Endometrial microvascular endothelial cells (primary cell): Measurements from ENCODE around the gene ENAH. TPM values are rescaled to one million over a fixed set of nuclear protein-coding genes. Genes with fewer than 3 reads are reported as not detected.

ENCODE experiments used
- in situ Hi-C: cut with HindIII; loops from 2 replicates; pipeline ENCODE4 v1.10.0; 2017; ENCODE audit warnings: low sequenced_read_pairs, low pct_unique_long_range_greater_than_20kb; ENCODE audit errors: inconsistent ontology term
- total RNA-seq: library from RNA; depleted of rRNA; stranded (reverse); fragments of >200 nt; gene quantifications from one replicate; pipeline ENCODE4 v1.2.3, GENCODE V29; 2015; ENCODE audit errors: inconsistent ontology term

Gene ENAH
- total RNA-seq, 1 donor from 2014 or later: 63.4 TPM

- in situ Hi-C loops: loop anchor here (25.0 kb wide), 1 partner anchor 547 kb away; the partner anchor contains the start of gene SDE2
Measured at GRCh38 chr1:225440380-225441221, 212.3 kb downstream of the ENAH start.

DNA sequence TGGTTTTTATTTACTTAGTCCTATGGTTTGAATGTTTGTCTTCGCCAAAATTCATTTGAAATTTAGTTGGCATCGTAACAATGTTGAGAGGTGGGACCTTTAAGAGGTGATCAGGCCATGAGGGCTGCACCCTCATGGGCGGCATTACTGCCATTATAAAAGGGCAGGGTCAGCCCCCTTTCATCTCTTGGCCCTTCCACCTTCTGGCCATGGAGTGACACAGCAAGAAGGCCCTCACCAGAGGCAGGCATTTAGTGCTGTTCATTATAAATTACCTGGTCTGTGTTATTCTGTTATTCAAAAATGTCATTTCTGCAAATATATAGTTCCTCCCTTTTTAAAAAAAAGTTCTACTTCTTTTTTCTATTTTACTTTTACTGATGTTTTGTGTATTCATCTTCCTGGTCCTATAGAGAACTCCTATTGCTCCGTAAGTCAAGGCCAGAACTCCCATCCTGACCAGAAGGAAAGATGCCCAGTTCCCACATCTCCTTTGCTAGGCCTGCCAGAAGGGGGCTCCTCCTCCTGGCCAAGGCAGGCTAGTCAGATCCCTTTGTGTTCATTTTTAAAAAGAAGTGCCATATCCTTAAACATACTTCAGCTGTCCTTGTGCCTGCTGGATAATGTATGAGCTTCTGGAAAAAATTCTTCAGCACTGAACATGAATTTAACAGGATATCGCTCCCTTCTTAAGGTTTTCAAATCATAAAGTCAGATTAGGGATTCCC, 215.0 kb downstream of the ENAH start:
- in situ Hi-C loops: loop anchor here (25.0 kb wide), 1 partner anchor 549 kb away; the partner anchor contains the start of gene SDE2

Other genes starting within 250 kb of the ENAH start
- gene LBR, start 225.1 kb downstream of the ENAH start, total RNA-seq: 94.3 TPM
- 402 TPM for gene SRP9, start 124.7 kb upstream of the ENAH start, total RNA-seq
- 85.3 TPM for gene EPHX1, start 157.0 kb upstream of the ENAH start, total RNA-seq
- 16.0 TPM for gene TMEM63A, start 229.3 kb upstream of the ENAH start, total RNA-seq
- gene LEFTY1, start 236.0 kb upstream of the ENAH start, total RNA-seq: not detected